ENCODE data around the gene MOB1A.

MOB1A gene

GRCh38 chr2:74103763-74104162 lies 74.9 kb downstream of the MOB1A start:
- no peaks in the 10 kb centered on the region for H3K27me3 ChIP-seq (ENCODE audit: control insufficient read depth in 1 of 2, insufficient read depth in 1 of 2, low read length in 2 of 2)
- H3K79me1 ChIP-seq (replicated peaks; ENCODE audit: low read length, poor library complexity, severe bottlenecking), result peaks cover 9% of the 10 kb centered on the region
- no peak overlapping the region for H3K18ac ChIP-seq (ENCODE audit: low read depth in 1 of 2, low read length in 2 of 2)
- H2BK15ac ChIP-seq (ENCODE audit: low read depth, poor library complexity, severe bottlenecking), result no peak overlapping the region
- WGBS, result 87% methylated on average over 6 of the region's 6 CpGs
- H3K23ac ChIP-seq (ENCODE audit: low read length in 2 of 2), result no peak overlapping the region
- H3K4me1 ChIP-seq (ENCODE audit: control insufficient read depth, insufficient read depth, low read depth, low read length), result peaks cover 1% of the 10 kb centered on the region
- H2BK5ac ChIP-seq (ENCODE audit: low read depth, low read length, poor library complexity, severe bottlenecking), result no peak overlapping the region
- H3K4me2 ChIP-seq (ENCODE audit: low read length, poor library complexity, severe bottlenecking), result no peak overlapping the region
- no peak overlapping the region for H3K4ac ChIP-seq (ENCODE audit: low read depth in 1 of 2, low read length in 2 of 2)
- no peak overlapping the region for H2AK5ac ChIP-seq (ENCODE audit: low read length, severe bottlenecking)
- no peak overlapping the region for H3K27ac ChIP-seq (ENCODE audit: low read length, poor library complexity, severe bottlenecking)
- H3K9ac ChIP-seq (ENCODE audit: low read length), result no peak overlapping the region
- peaks cover 40 to 42% of the 10 kb centered on the region in 2 experiments for H3K36me3 ChIP-seq (ENCODE audit: control insufficient read depth in 1 of 2, insufficient read depth in 2 of 2, low read depth in 1 of 2, low read length in 2 of 2)
- no peak for DNase-seq
- no peak overlapping the region for H2BK120ac ChIP-seq (ENCODE audit: low read depth, low read length)
- H3K4me3 ChIP-seq (ENCODE audit: insufficient read depth in 1 of 2, low read depth in 1 of 2, low read length in 2 of 2), result no peak overlapping the region
- no peak overlapping the region for H2AFZ ChIP-seq (ENCODE audit: low read depth, low read length)
- no peak overlapping the region for H3K14ac ChIP-seq (ENCODE audit: low read length in 2 of 2)
- H4K91ac ChIP-seq (ENCODE audit: low read length), result no peak overlapping the region
- no peak overlapping the region for H4K8ac ChIP-seq (ENCODE audit: low read length)
- H2BK12ac ChIP-seq (ENCODE audit: low read length in 2 of 2), result no peak overlapping the region
- no peaks in the 10 kb centered on the region for H3K9me3 ChIP-seq (ENCODE audit: control insufficient read depth, low read length)

All from mesenchymal stem cell (in vitro differentiated cells and primary cell).